K562 (cell line): ENCODE data around the gene ZBTB26. TPM values are rescaled to one million over a fixed set of nuclear protein-coding genes. Genes with fewer than 3 reads are reported as not detected.

Source experiments
- CHD7 ChIP-seq: fragments of 200-600 bp; sonication (generic); IDR thresholded peaks from one replicate; pipeline ENCODE4 v1.6.1; 2012; ENCODE audit warnings: mild to moderate bottlenecking, low read depth, low read length, inconsistent platforms
- HOMEZ ChIP-seq: fragments of 250-450 bp; sonication (Bioruptor Pico); IDR thresholded peaks from 2 replicates; pipeline ENCODE4 v1.4.0; 2020; ENCODE audit warnings: mild to moderate bottlenecking, moderate library complexity
- polyA plus RNA-seq, 8 experiments: library from polyadenylated mRNA; depleted of rRNA in 4 of 8; stranded (reverse) in 5 of 8; unstranded in 3 of 8; fragments of >200 nt; fragmentation: Nextera tagmentation in 2 of 8; fragmentation: Illumina TruSeq in 1 of 8; extraction: Ambion mirVana in 2 of 8; extraction: Trizol in 1 of 8; gene quantifications; 2 replicates each; pipeline versions ENCODE4 v1.2.1 to v1.2.3, GENCODE V29; 2011 to 2014; ENCODE audit warnings: inconsistent platforms in 1 of 8, missing spikeins in 1 of 8
- total RNA-seq, 7 experiments: library from RNA; depleted of rRNA in 6 of 7; stranded (reverse); fragments of >200 nt in 6 of 7; fragmentation: Illumina TruSeq in 2 of 7; extraction: Trizol in 2 of 7; gene quantifications; 2 replicates each; pipeline versions ENCODE4 v1.2.1 to v1.2.3, GENCODE V29; 2011 to 2021; ENCODE audit warnings: low replicate concordance in 1 of 7

Gene ZBTB26
- total and polyA plus RNA-seq, 9 of the 15 experiments (the other 6 are each of a cell fraction or from before 2014, with no cell fraction given), result 2.4 to 20.7 (median 5.0) TPM

GRCh38 chr9:122936464-122936863 lies 5.2 kb upstream of the ZBTB26 start (continued):
- TF ChIP-seq CHD7 (no peak), HOMEZ (no peak)
